GM12892 (cell line): ENCODE data around the gene HYAL3.

Experiments
- DNase-seq: peaks from one replicate; pipeline ENCODE4 v3.0.0; 2011; ENCODE audit not compliant: insufficient read length
- FAIRE-seq: peaks from 2 replicates; lab custom pipeline; 2011; peaks lifted over from hg19 to GRCh38; lab: Jason Lieb, UNC
- POLR2A ChIP-seq: IDR thresholded peaks from 2 replicates; pipeline ENCODE4 v1.6.1; 2011; ENCODE audit warnings: low read depth, low read length, control low read depth
- POLR2AphosphoS5 ChIP-seq: IDR thresholded peaks from 2 replicates; pipeline ENCODE4 v1.6.1; 2011; ENCODE audit warnings: low read depth, low read length, control low read depth
- TAF1 ChIP-seq: IDR thresholded peaks from 2 replicates; pipeline ENCODE4 v1.6.1; 2011; ENCODE audit warnings: low read depth, mild to moderate bottlenecking, control low read depth, low read length, borderline replicate concordance

The HYAL3 gene

DNA sequence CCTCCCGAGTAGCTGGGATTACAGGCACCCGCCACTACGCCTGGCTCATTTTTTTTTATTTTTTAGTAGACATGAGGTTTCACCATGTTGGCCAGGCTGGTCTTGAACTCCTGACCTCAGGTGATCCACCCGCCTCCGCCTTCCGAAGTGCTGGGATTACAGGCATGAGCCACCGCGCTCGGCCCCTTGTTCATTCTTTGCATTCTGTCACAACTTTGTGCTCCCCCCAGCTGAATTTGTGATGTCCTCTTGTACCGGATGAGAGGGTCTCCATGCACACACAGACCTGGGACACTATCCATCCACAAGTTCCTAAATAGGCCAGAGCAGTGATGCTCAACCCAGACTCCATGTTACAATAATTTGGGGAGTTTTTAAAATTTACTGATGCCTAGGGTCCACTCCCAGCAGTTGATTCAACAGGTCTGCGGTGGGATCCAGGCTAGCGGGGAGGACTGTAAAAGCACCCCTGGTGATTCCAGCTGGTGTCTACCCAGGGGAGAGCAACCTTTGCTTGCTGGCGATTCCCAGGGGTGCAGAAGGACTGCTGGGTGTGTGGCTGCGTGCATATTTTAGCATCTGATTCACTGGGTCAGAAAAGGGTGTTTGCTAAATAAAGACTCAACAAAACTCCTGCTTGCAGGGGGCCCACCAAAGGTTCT is 40.4 kb upstream of the HYAL3 start:
- FAIRE-seq (peak; percentile 62), DNase-seq (no peak)
- TF ChIP-seq POLR2A (no peak), TAF1 (no peak), POLR2AphosphoS5 (no peak)

GRCh38 chr3:50338965-50339364 is 39.8 kb upstream of the HYAL3 start:
- FAIRE-seq (peak; percentile 86), DNase-seq (no peak)
- no peak for TF ChIP-seq TAF1
- no peak for TF ChIP-seq POLR2A
- TF ChIP-seq POLR2AphosphoS5, result no peak

GRCh38 chr3:50337175-50337861 is 38.1 kb upstream of the HYAL3 start:
- TF ChIP-seq POLR2A (peak; percentile 69; the same call in 1 of the 2 replicates), TAF1 (no peak; the same call in 1 of the 2 replicates), POLR2AphosphoS5 (peak; percentile 59)
- FAIRE-seq, result peak; percentile 98

DNA sequence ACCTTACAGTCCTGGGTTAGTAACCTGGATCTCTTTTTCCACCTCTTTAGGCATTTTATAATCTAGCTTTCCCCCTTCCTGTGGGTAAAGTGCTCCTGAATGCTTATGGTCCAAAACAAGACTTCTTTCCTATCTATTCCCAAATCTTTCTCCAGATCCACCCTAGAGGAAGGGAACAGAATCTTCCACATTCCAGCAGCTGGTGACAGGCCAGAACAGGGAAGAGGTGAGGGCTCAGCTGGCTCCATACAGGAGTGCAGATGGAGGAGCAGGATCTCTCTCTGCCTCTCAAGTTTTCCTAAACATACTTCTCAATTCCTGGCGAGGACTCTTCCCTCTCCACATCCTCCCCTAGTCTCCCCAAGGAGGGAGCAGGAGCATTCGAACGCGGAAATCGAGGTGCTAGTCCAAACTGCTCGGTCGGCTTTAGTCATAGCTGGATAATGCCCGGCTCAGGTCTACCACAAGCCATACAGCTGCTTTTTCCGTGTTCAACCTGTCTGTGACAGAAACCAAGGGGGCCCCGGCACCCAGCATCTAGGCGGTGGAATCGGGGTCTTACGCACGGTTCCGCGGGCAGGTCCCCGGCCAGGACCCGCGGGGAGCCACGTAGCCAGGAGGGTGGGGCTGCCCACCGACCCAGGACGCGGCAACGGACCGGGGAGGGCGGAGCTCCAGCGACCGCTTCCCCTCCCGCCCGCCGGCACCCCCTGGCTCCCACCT is 37.4 kb upstream of the HYAL3 start:
- DNase-seq (no peak), FAIRE-seq (no peak)
- TF ChIP-seq POLR2A (no peak), POLR2AphosphoS5 (no peak), TAF1 (no peak)

More at GRCh38 chr3:50337175-50337861, 38.1 kb upstream of the HYAL3 start:
- DNase-seq, result peak; percentile 98

DNA sequence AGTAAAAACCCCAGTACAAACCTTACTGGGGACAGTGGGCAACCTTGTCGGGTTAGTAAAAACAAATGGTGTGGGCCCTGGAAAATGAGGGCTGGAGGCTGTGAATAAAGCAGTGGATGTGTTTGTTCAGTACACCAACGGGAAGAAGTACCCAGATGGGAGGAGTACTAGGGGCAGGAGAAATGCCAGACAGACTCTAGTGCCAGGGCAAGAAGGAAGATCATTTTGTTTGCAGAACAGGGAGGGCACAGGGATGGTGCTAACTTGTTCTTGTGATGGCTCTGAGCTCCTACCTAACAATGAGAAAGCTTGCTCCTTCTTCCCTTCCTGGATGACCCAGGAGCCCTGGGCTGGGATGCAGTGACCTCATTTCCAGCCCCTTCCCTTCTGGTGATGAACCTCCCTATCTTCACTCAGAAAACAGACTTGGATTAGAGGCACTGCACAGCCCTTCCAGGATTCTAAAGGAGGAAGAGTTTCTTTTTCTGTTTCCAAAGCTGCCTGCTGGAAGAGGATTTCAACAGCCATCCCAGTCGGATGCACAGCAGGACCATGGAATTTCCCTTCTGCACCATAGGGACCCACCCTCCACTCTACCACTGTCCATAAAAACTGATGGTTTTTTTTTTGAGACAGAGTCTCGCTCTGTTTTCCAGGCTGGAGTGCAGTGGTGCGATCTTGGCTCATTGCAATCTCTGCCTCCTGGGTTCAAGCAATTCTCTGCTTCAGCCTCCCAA is 35.3 kb upstream of the HYAL3 start:
- TF ChIP-seq POLR2AphosphoS5 (no peak), TAF1 (no peak), POLR2A (0 out of 2 replicates have a peak, but pooled peaks have one; percentile 12)
- no peak for FAIRE-seq
- no peak for DNase-seq

DNA sequence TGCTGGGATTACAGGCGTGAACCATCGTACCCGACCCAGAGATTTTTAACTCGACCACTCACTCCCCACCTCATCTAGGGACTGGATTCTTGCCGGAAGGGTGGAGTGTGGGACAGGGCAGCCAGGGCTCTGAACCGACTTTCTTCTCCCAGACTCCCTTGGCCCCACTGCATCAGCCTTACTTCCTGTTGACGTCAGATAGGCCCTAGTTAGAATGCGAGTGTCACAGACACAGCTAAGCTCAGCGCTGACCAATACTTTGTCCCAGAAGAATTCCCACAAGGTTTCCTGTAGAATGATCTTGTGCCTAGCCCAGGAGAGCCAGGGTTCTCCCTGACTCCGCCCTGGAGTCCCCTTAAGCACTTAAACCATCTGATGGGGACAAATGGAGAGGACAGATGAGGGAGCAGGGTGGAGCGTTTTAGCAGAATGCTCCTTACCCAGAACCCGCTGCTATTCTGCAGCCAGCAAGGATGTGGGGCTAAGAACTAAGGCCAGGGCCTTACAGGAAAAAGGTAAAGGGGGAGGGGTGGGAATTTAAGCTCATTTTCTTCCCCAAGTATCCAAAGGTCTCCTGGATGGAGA is 34.6 kb upstream of the HYAL3 start:
- FAIRE-seq (no peak), DNase-seq (no peak)
- no peak for TF ChIP-seq POLR2AphosphoS5
- TF ChIP-seq POLR2A, result 0 out of 2 replicates have a peak, but pooled peaks have one; percentile 13
- TF ChIP-seq TAF1, result no peak

- no peak for FAIRE-seq
- TF ChIP-seq TAF1 (no peak), POLR2A (no peak), POLR2AphosphoS5 (no peak)
- DNase-seq, result no peak
Observed at GRCh38 chr3:50331364-50331907, 32.2 kb upstream of the HYAL3 start.

- DNase-seq (no peak), FAIRE-seq (no peak)
- TF ChIP-seq TAF1, result no peak
- no peak for TF ChIP-seq POLR2AphosphoS5
- no peak for TF ChIP-seq POLR2A
Observed at GRCh38 chr3:50330330-50330729, 31.1 kb upstream of the HYAL3 start.

DNA sequence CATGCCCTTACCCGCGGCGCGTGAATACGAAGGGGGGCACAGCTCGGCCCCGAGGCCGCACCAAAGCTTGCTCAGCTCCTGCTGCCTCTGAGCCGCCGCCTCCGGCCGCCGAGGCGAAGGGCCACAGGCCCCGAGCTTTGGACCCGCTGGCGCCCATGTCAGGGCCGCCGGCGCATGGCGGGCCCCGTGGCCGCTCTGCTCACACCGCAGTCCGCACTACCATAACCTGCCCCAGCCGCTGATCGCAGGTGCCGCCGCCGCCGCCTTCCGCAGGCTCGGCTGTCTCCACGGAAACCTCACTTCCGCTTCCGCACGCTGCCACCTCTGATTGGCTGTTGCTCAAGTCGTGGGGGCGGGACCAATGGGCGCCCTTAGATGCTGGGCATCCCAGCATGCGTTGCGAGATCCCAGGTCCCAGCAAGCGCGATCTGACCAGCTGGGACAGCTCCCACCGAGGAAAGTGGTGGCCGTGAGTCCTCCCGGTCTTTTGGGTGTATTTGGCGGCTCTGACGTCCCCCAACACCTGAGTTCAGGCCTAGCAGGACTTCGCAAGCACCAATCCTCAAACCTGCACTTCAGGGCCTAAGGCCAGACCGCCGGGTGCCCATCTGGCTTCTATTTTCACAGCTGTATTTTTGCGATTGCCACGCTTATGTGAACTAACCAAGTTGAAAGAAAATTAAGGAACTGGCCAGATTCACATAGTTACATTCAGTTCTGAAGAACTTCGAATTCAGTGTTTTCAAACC is 28.9 kb upstream of the HYAL3 start, which contains the start of gene TUSC2:
Gene TUSC2 (minus strand): TSS at position 281 of the 749 bp plus-strand sequence. CDS start 124 bp downstream, at position 157.
- DNase-seq, result peak; percentile 98
- TF ChIP-seq POLR2AphosphoS5 (peak; percentile 68), TAF1 (peak; percentile 74; the same call in 1 of the 2 replicates), POLR2A (peak; percentile 80)
- peak; percentile 99 for FAIRE-seq

DNA sequence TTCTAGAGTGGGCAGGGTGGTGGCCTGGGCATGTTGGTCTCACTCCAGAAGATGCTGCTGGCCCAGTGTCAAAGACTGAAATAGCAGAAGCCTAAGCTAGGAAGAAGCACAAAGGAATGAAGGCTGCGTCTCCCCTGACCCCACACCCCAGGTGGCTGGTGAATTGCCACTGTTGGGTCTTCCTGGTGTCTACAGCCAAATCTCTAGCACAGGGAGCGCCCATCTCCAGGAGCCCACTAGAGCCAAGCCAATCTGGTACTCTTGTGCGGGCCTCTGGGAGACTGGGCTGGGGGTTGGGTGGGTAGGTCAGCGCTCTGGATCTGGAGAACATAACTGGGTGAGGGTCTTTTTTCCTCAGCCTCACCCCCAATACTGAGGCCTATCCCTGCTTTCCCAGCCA is 27.9 kb upstream of the HYAL3 start:
- FAIRE-seq (no peak), DNase-seq (no peak)
- TF ChIP-seq POLR2AphosphoS5 (no peak), TAF1 (no peak), POLR2A (no peak)
